ENCODE data around the gene CRKL.

DNA sequence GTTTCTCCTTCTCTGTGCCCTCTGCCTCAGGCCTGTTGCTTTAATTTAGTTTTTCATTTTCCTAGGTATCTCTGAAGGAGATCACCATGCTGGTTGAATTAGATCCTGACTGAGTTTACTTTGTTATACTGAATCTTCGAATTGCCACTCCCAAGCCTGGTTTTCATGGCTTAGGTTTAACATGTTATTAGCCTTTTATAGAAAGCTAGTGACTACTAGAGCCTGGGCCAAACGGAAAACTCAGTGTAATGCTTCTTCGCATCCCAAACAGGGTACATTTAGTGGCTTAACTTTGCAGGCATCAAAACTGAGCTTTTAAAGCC, 3.6 kb downstream of the CRKL start:
- TF ChIP-seq, protein P1, sequence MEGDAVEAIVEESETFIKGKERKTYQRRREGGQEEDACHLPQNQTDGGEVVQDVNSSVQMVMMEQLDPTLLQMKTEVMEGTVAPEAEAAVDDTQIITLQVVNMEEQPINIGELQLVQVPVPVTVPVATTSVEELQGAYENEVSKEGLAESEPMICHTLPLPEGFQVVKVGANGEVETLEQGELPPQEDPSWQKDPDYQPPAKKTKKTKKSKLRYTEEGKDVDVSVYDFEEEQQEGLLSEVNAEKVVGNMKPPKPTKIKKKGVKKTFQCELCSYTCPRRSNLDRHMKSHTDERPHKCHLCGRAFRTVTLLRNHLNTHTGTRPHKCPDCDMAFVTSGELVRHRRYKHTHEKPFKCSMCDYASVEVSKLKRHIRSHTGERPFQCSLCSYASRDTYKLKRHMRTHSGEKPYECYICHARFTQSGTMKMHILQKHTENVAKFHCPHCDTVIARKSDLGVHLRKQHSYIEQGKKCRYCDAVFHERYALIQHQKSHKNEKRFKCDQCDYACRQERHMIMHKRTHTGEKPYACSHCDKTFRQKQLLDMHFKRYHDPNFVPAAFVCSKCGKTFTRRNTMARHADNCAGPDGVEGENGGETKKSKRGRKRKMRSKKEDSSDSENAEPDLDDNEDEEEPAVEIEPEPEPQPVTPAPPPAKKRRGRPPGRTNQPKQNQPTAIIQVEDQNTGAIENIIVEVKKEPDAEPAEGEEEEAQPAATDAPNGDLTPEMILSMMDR (IDR thresholded peaks at IDR 0.05) = no peak
- no peak for TF ChIP-seq POLR2A (IDR thresholded peaks at IDR 0.05)

Measured in esophagus squamous epithelium (tissue), 4 donors.